GM18507 (cell line): ENCODE results near the gene CRACR2A.

Experiments used
- DNase-seq: peaks from one replicate; pipeline ENCODE4 v3.0.0; 2011; ENCODE audit warnings: low read depth; ENCODE audit not compliant: insufficient read length; ENCODE audit errors: extremely low spot score
- FAIRE-seq: peaks from 2 replicates; lab custom pipeline; 2011; peaks lifted over from hg19 to GRCh38; lab: Jason Lieb, UNC

The CRACR2A gene

DNA sequence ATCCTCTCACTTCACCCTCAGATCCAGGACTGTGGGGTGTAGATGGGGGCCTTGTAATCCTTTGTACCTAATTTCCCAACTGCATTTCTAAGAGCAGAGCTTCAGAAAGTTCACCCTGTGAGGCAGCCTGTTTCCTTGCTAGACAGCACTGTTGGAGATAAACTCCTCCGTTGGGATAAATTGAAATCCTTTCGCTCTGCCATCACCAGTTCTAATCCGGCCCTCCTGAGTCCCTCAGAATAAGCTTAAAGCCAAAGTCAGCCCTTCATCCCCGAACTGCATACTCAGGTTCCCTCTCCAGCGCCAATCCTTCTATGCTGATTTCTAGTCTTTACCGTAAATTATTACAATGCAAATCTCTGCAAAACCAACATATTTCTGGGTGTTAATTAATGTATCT is 147.2 kb downstream of the CRACR2A start:
- FAIRE-seq = no peak
- DNase-seq = no peak

DNA sequence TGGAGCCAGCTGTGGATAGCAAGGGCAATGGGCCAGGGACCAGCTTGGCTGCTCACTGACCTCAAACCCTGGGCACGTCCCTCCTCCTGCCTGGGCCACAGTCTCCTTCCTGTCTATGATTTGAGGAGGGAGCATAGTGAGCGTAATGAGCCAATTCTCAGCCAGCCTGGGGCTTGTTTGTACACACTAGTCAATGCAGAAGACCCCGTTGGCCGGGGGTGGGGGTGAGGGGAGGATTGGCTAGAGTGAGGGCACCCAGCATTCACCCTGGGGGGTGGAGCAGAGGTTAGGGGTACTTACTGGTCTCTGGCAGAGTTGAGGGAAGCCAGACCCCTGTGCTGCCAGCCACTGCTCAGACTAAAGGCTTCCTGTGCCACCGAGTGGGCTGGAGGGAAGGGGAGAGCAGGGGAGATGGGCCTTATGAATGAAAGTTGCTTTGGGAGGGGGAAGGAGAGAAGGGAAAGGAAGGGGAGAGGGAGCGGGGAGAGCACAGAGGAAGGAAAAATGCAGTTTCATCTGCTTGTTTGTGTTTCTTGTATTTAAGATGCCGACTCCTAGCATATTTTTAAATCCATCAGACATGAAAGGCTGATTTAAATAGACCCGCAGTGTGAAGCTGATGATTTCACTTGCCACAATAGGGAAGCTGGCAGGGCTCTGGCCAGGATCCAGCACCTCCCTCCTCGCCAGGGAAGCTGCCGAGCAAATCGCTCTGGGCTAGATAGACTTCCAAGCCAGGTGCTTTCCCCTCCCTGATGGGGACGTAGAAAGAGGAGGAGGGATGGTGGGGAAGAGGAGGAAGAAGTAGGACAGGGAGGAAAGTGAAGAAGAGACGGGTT is 147.9 kb downstream of the CRACR2A start:
- no peak for FAIRE-seq
- no peak for DNase-seq

DNA sequence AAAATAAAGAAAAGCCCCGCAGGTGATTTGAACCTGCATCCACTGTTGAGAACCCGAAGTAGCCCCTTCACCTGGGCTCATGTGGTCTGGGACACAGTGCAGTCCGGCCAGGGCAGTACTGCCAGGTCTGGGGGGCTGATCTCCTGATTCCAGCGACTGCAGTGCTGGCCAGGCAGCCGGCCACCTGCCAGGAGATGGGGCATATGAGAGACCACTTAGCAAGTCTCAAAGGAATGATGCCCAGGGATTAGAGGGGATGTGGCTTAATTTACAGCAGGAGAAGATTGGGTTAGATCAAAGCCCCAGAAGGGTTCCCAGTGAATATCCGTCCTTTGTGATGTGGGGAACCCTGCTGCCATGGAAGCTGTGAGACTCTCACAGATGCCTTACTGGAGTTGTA is 148.6 kb downstream of the CRACR2A start:
- no peak for FAIRE-seq
- no peak for DNase-seq

DNA sequence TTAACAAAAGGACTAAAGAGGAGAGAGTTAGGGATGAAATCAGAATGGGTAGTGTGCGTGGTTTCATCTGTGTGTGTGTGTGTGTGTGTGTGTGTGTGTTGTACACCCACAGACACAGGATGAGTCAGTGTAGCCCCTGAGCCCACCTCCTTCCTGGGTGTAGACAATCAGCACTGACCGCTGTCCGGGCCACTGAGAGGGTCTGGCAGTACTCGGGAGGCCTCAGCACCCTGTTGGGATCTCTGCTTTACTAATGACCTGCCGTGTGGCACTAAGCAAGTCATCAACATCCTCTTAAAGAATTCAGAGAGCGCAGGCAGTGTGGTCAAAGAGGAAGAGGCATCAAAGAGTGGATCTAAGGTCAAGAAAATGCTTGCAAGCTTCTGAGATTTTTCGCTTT is 149.3 kb downstream of the CRACR2A start:
- DNase-seq = no peak
- no peak for FAIRE-seq

DNA sequence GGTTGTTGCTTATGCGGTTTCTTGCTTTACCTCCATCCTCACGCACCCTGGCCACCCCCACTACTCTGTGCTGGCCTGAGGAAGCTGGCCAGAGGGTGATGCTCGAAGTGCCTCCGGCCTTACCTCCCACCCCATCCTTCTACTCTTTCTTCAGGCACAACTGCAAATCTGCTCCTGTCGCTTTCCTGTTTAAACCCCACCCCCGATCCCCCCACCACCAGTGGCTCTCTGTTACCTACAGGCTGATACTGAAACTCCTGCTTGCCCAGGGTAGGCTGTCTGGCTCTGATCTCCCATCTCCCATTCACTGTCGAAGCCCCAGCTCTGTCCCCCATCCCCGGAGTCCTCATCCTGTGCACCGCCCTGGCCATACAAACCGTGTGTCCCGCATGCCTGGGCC is 150.4 kb downstream of the CRACR2A start:
- FAIRE-seq (no peak), DNase-seq (no peak)

DNA sequence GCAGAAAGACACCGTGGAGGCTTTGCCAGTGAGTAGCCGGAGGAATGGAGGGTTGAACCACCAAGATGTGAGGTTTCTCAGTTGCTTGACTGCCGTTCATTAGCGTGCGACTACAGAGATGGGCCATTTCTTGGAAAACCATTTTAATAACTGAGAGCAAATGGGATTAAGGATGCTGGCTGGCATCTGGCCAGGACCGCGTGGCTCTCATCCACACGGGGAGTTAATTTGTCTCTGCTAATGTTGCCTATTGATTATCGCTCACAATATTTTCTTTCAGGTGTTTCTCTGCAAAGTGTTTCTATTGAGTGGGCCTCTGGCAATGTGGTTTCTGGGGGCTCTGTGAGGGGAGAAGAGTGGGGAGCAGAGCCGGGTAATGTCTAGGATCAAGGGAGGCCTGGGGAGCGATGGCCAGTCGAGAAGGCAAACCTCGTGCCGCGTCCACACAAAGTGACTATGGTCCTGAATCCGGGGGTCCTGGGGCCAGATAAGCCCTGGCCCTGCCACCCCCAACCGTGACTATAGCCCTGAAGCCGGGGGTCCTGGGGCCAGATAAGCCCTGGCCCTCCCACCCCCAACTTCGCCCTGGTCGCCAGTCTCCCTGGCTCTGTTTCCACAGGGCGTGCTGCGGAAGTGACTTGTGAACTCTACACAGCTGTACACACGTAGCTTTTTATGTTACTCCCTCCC is 151.3 kb downstream of the CRACR2A start:
- FAIRE-seq (no peak), DNase-seq (no peak)

DNA sequence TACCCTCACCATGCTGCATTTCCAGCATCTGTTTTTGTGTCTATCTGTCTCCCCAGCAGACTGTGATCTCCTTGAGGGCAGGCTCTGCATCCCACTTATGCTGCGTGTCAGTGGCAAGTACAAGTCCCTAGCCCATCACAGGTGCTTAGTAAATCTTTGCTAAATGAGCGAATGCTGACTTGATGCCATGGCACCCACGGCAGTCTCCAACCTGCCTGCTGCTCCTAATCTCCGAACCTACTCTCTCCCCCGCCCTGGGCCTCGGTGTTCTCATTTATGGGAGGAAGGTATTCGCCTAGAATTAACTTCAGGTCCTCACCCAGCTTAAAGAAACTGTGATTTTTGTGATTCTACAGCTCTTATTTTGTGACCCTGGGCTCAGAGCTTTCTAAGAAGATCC is 152.0 kb downstream of the CRACR2A start:
- DNase-seq (no peak), FAIRE-seq (no peak)

DNA sequence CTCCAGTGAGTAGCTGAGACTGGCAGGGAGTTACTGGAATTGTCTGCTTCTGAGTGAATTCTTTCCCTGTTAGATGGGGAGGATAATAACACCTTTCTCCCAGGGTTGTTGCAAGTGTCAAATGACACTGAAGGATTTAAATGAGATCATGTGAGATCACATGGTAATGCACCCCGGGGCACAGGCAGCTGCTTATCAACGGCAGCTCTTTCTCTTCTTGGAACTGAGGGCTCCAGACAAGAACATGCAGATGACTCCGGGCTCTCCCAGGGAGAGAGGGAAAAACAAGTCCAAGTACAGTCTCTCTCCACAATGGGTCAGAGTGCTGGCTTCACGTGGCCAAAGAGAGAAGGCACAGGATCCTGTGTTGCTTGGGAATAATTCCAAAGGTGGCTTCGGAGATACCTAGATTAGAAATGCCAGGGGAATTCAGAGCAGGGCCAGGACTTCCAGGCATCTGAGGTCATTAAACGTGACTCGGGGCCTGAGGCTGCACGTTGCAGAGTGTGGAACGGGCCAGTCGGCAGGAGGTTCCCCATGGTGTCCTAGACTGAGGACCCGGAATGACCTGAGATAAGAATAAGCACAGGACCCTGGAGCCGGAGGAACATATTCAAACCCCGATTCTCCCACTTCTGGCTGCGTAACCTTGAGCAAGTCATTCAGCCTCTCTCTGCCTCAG is 152.7 kb downstream of the CRACR2A start:
- FAIRE-seq (no peak), DNase-seq (no peak)

DNA sequence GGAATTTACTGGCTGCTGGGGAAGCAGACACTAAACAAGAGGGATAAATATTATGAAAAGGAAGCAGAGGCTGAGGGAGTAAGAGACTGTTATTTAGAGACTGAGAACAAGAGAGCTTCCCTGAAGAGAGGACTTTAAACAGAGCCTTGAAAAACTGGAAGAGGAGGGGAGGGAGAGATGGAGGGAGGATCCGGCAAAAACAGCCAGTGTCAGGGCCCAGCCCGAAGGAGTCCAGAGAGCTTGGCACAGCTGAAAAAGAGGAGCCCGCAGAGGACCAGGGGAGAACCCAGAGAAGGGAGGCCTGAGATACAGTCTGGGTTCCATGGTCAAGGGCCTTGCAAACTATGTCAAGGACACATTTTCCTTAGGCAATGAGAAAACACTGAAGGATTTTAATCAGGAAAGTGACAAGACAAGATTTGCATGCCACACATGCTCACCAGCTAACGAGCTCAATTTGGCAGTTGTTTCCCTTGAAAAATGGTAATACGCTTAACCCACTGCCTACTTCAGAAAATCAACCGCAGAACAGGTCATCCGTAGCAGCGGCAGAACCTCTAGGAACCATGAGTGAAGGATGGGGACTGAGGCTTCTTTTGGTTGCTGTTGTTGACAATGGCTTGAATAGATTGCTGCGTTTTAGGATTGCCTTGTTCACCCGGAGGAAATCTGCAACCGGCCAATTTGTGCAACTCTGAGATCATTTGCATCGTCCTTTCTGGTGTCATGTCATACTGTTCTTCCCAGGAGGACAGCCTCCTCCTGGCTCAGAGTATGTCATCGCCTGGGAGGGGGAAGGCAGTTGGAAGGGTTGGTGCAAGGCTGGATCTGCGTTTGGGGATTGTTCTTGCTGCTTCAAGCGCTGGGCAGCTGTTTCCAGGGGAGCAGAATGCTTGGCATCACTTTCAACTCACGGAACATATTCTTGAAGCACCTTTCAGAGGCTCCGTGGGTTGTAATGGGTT is 153.7 kb downstream of the CRACR2A start:
- FAIRE-seq (no peak), DNase-seq (no peak)

DNA sequence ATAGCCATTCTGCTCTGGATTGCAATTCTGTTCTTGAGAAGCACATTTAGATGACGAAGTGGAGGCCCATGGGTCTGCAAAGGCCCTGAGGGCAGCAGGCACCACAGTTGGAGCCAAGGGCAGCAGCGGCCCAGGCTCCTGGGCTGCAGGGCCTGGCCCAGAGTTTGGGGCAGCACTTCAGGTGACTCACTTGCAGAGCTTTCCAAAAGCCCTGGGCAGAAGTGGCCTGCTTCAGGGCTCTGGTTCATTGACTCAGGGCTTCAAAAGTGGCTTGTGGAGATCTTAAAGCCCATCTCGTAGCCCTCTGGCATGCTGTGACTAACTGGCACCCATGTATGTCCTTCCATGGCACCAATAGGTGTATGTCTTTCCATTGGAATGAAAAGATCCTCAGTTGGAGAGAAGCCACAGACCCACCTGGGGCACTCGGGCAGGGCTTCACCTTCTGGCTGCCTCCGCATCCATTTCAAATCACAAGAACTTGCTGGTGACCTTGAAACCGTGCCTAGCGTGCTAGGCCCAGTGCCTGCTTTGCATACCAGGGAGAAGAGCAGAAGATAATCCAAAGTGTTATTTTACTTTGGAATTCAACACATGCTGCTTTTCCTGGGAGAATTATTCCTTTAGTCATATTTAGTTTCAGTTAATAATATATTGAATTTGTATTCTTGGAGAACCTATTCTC is 155.2 kb downstream of the CRACR2A start:
- FAIRE-seq (no peak), DNase-seq (no peak)

DNA sequence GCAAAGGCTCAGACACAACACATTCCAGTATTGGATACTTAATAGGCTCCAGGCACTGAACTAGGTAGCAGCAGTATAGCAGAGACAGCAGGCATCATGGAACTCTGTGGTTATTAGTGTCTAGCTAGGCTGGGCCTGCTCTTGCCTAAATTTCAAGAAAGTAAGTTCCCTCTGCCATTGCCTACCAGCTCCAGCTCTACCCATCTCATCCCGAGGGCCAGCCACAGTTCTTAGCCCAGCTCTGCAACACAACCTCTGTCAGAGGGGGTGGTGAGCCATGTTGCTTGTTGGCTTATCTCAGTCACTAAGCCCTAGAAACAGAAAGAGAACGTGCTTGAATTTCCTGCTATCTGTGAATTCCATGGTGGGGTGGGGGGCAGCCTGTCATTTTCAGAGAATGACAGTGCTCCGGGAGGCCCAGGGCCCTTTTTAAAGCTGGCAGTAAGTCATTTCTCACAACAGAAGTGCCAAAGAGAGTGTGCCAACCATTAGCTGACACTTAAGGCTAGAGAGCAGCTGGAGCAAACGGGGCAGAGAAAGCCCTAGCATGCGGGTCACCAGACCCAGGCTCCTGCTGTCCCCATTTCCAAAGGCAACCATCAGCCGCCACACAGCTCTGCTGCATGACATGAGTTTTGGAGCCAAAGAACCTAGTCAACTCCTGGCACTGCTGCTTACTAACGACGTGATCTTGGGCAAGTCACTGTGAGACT is 156.1 kb downstream of the CRACR2A start:
- DNase-seq = no peak
- FAIRE-seq = no peak

DNA sequence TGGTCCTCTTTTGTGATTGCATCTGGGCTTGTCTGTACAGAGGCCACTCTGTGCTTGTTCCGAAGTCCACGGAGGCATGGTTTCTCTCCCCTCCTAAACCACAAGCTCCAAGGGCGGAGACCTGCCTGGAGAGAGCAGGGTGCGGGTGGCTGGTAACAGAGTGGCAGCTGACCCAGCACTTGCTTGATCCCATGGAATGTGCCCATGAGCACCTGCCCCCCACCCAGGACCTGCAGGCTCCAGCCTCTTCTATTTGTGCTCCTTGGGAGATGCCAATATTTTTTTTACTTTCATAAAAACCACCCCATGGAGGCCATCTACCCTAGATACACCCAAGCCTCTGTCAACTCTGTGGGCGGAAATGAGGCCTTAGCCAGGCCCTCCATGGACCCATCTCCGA is 157.2 kb downstream of the CRACR2A start:
- no peak for FAIRE-seq
- no peak for DNase-seq

DNA sequence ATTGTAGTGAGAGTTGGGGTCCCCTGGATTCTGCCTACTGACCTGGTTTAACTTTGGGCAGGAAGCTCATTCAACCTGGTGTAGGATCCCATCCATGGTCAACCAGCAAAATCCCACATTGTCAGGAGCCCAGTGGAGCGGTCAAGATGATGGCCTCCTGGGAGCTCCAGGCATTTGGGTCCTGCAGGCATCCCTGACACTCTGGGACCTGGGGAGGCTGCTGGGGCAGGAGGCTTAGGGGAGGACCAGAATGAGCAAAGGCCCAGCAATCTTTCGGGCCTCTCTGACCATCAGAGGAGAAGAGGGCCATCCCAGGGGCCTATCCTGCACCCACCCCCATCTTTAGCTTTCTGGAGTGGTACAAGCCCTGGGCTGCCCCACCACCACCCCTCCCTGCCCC is 157.9 kb downstream of the CRACR2A start:
- no peak for FAIRE-seq
- DNase-seq = no peak

DNA sequence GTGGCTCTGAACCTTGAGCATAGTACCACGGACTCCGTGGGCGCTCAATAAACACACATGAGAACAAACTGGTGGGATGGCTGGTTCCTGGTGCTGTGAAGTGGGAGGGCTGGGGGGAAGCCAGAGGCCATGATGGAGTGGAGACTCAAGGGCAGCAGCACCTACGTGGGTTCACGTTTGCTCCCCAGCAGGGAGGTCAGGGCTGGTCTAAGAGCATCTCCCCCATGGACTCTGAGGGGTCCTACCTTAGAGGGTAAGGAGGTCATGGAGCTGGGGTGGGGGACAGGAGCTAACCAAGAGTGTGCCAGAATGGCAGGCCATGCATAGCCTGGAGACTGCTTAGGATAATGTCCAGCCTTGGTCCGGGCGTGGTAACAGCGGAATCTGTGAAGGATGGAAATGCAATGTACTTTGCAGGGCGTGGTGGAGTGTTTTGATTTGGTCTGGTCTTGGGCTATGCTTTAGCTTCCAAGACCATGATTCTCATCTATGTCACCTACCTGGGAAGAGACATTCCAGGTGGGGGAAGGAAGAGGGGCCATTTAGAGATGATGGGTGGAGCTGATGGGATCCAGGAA is 158.9 kb downstream of the CRACR2A start:
- FAIRE-seq = no peak
- no peak for DNase-seq

DNA sequence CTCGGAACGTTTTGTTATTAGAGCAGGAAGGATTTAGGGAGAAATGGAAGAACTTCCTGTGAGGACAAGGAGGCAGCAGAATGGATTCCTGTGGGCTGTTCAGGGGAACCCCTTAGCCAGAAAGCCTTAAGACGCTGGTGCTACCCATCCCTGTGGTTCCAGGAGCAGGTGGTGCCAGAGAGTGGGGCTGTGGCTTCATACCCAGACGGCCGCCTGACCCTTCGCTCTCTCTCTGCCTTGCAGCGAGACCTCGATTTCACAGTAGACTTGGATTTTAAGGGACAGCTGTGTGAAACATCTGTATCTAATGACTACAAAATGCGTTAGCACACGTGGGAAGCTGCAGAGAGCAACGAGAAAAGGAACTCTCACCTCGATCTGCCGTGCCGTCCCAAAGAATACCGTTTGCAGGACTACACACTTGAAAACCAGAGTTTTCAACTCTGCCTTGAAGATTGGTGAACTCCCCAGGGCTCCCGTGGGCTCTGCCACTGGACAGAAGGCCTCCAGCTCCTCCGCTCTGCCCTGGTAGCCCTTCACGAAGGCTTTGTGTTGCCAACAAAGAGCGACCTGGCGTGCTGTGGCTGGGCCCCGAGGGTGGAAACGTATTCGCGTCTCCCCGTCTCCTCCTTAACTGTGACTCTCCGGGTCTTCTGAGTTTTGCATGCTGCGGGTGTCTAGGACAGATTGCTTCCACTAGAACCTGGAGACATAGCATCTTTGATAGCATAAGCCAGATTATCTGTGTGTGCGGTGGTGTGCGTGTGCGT is 159.9 kb downstream of the CRACR2A start:
- FAIRE-seq = no peak

DNA sequence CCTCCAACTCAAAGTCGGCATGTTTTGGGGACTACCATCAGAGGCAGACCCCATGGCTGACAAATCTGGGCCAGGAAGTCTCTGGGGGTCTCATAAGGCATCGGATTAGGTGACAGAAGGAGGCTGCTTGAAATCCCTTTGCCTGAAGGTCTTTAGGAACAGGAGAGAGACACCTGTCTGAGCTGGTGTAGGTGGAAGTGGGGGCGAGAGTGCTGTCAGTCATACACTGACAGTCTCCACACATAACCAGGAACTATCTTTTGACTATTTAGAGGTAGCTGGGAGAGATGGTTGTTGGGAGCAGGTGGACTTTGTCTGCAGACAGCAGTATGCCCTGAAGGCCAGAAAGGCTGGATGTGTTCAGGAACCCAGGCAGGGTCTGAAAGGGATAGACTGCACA is 163.2 kb downstream of the CRACR2A start:
- DNase-seq (no peak), FAIRE-seq (no peak)

More for the DNA sequence above, 159.9 kb downstream of the CRACR2A start:
- no peak for DNase-seq

DNA sequence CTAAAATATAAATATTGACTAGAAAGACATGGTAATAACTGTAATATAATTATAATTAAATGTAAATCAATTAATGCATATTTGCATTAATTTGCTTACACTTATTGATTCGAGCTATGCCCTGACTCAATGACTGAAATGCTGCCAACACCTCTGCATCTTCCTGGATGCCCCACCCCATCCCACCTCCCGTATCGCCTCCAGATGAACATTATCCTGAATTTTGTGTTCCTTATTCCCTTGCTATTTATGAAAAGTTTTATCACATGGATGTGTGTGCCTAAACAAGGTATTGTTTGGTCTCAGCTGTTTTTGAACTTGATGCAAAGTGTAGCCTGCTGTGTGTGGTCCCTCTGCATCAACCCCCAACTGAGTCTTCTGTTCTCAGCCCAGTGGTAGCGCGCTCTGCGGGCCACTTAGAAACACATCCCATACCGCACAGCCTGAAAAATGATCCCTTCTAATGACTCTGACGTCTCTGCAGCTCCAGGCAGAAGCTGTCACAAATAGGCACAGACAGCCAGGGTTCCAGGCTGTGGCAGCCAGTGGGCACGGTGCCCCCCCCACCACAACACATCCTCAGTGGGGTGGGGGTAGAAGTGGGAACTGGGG is 165.4 kb downstream of the CRACR2A start:
- DNase-seq = no peak
- no peak for FAIRE-seq
